Liver (tissue), 9 donors: Measurements from ENCODE around the gene PTAR1. TPM values are rescaled to one million over a fixed set of nuclear protein-coding genes. Genes with fewer than 3 reads are reported as not detected.

Source experiments
- DNase-seq: peaks from one replicate; pipeline ENCODE4 v3.0.0-alpha.2; 2017; ENCODE audit warnings: low spot score
- H3K27ac ChIP-seq, 2 donors: one replicate each; pipeline ENCODE4 v1.7.0; 2013; ENCODE audit warnings: inconsistent platforms in 2 of 2, low read length in 2 of 2, control low read depth in 1 of 2, low read depth in 1 of 2, mild to moderate bottlenecking in 1 of 2
- H3K27me3 ChIP-seq, 4 donors: one replicate each; pipeline versions ENCODE4 v1.6.1 to v1.7.0; 2013; ENCODE audit warnings: low read length in 3 of 4, inconsistent platforms in 1 of 4, mild to moderate bottlenecking in 1 of 4, moderate library complexity in 1 of 4; ENCODE audit not compliant: control insufficient read depth in 4 of 4, insufficient read depth in 4 of 4
- H3K36me3 ChIP-seq, 4 donors: one replicate each; pipeline versions ENCODE4 v1.6.1 to v1.7.0; 2013; ENCODE audit warnings: low read length in 3 of 4, mild to moderate bottlenecking in 3 of 4, low read depth in 1 of 4, moderate library complexity in 1 of 4; ENCODE audit not compliant: control insufficient read depth in 4 of 4, insufficient read depth in 3 of 4
- H3K4me1 ChIP-seq, 4 donors: one replicate each; pipeline versions ENCODE4 v1.6.1 to v1.7.0; 2013; ENCODE audit warnings: low read length in 3 of 4, mild to moderate bottlenecking in 3 of 4, moderate library complexity in 1 of 4; ENCODE audit not compliant: control insufficient read depth in 4 of 4, insufficient read depth in 4 of 4
- H3K4me3 ChIP-seq, 3 donors: one replicate each; pipeline versions ENCODE4 v1.6.1 to v1.7.0; 2013; ENCODE audit warnings: low read length in 3 of 3, control low read depth in 1 of 3, low read depth in 1 of 3, mild to moderate bottlenecking in 1 of 3
- H3K9ac ChIP-seq, 2 donors: one replicate each; pipeline ENCODE4 v1.7.0; 2013; ENCODE audit warnings: low read length in 2 of 2, mild to moderate bottlenecking in 2 of 2, moderate library complexity in 2 of 2, control low read depth in 1 of 2, low read depth in 1 of 2
- H3K9me3 ChIP-seq, 4 donors: one replicate each; pipeline versions ENCODE4 v1.6.1 to v1.7.0; 2013; ENCODE audit warnings: low read length in 3 of 4; ENCODE audit not compliant: control insufficient read depth in 4 of 4
- CTCF ChIP-seq: fragments of 150-350 bp; IDR thresholded peaks from 2 replicates; pipeline ENCODE4 v1.5.1; 2017; ENCODE audit warnings: improper control_type of control experiment, low read depth, low read length; ENCODE audit not compliant: missing input control
- EGR1 ChIP-seq, 2 donors: IDR thresholded peaks; 2 replicates each; pipeline ENCODE4 v1.6.1; 2016 to 2018; ENCODE audit warnings: antibody characterized with exemption in 2 of 2, low read depth in 2 of 2
- FOXA1 ChIP-seq: IDR thresholded peaks from 2 replicates; pipeline ENCODE4 v1.6.1; 2016; ENCODE audit warnings: antibody characterized with exemption
- FOXA2 ChIP-seq: IDR thresholded peaks from 2 replicates; pipeline ENCODE4 v1.6.1; 2016; ENCODE audit warnings: antibody characterized with exemption
- HNF4G ChIP-seq: IDR thresholded peaks from 2 replicates; pipeline ENCODE4 v1.6.1; 2016; ENCODE audit warnings: antibody characterized with exemption
- JUND ChIP-seq, 2 donors: IDR thresholded peaks; 2 replicates each; pipeline ENCODE4 v1.6.1; 2016; ENCODE audit warnings: antibody characterized with exemption in 2 of 2
- MAX ChIP-seq: IDR thresholded peaks from 2 replicates; pipeline ENCODE4 v1.6.1; 2016; ENCODE audit warnings: antibody characterized with exemption
- NR2F2 ChIP-seq: IDR thresholded peaks from 2 replicates; pipeline ENCODE4 v1.6.1; 2016; ENCODE audit warnings: antibody characterized with exemption
- RAD21 ChIP-seq, 2 donors: IDR thresholded peaks; 2 replicates each; pipeline ENCODE4 v1.6.1; 2016; ENCODE audit warnings: antibody characterized with exemption in 2 of 2, mild to moderate bottlenecking in 2 of 2
- RXRA ChIP-seq, 2 donors: IDR thresholded peaks; 2 replicates each; pipeline ENCODE4 v1.6.1; 2017 to 2018; ENCODE audit warnings: antibody characterized with exemption in 2 of 2, mild to moderate bottlenecking in 1 of 2
- SP1 ChIP-seq: IDR thresholded peaks from 2 replicates; pipeline ENCODE4 v1.6.1; 2018; ENCODE audit warnings: antibody characterized with exemption, mild to moderate bottlenecking
- TAF1 ChIP-seq: conservative IDR thresholded peaks from 2 replicates; pipeline ENCODE4 v1.6.1; 2016; ENCODE audit warnings: antibody characterized with exemption, mild to moderate bottlenecking
- ZBTB33 ChIP-seq: IDR thresholded peaks from 2 replicates; pipeline ENCODE4 v1.6.1; 2016; ENCODE audit warnings: antibody characterized with exemption
- WGBS: extraction: QIAGEN DNeasy Blood & Tissue Kit; methylation state at CpG from one replicate; pipeline ENCODE4 v1.1.7; 2013; 5-methylcytosine and 5-hydroxymethylcytosine counted together
- polyA plus RNA-seq, 2 donors: library from polyadenylated mRNA; stranded (reverse) in 1 of 2; unstranded in 1 of 2; fragments of 200-250 nt in 1 of 2; fragments of >200 nt in 1 of 2; fragmentation: Nextera tagmentation in 1 of 2; extraction: Ambion mirVana in 1 of 2; gene quantifications; one replicate each; pipeline versions ENCODE4 v1.2.1 to v1.2.3, GENCODE V29; 2013 to 2015
- total RNA-seq, 2 donors: library from RNA; depleted of rRNA; stranded (reverse); fragments of >200 nt; gene quantifications; one replicate each; pipeline ENCODE4 v1.2.3, GENCODE V29; 2014
- TF ChIP-seq, protein P1 (sequence below): IDR thresholded peaks from 2 replicates; pipeline ENCODE4 v1.6.1; 2016; ENCODE audit warnings: antibody characterized with exemption
- donor health status: healthy.
- donor health status: healthy.
- donor health status: healthy.
- donor health status: healthy.
- donor health status: healthy.

PTAR1 gene
- total and polyA plus RNA-seq, 4 donors = 5.4 to 67.9 (median 28.7) TPM

- TF ChIP-seq TAF1 (no peak), RXRA (IDR thresholded peaks at IDR 0.05) (no peak)
These were observed 81.9 kb downstream of the PTAR1 start (continued) for GRCh38 chr9:69677931-69678330.

- no peaks in the 10 kb centered on the region for H3K27me3 ChIP-seq
- H3K27ac ChIP-seq = no peak overlapping the region
- peaks cover 0 to 19% (median 6%) of the 10 kb centered on the region in 4 donors for H3K4me1 ChIP-seq
- no peak overlapping the region for H3K4me3 ChIP-seq
- no peaks in the 10 kb centered on the region for H3K9me3 ChIP-seq
- 94% methylated on average over 3 of the region's 3 CpGs for WGBS
- TF ChIP-seq RXRA (IDR thresholded peaks at IDR 0.05) (no peak), RAD21 (IDR thresholded peaks at IDR 0.05) (no peak)
- no peak overlapping the region for H3K9ac ChIP-seq
- no peak for DNase-seq
- no peaks in the 10 kb centered on the region for H3K36me3 ChIP-seq
These were observed 84.2 kb downstream of the PTAR1 start for GRCh38 chr9:69675563-69675962.

- no peak overlapping the region for H3K27ac ChIP-seq
- DNase-seq = no peak
These were observed 84.9 kb downstream of the PTAR1 start for GRCh38 chr9:69674716-69675438.

More at GRCh38 chr9:69674716-69675438, 84.9 kb downstream of the PTAR1 start:
- H3K9me3 ChIP-seq = no peaks in the 10 kb centered on the region
- H3K4me1 ChIP-seq = peaks cover 0 to 22% (median 6%) of the 10 kb centered on the region in 4 donors
- no peaks in the 10 kb centered on the region for H3K27me3 ChIP-seq
- H3K9ac ChIP-seq = no peak overlapping the region
- no peaks in the 10 kb centered on the region for H3K36me3 ChIP-seq
- no peak overlapping the region for H3K4me3 ChIP-seq
- WGBS = 79% methylated on average over 3 of the region's 3 CpGs
- TF ChIP-seq RXRA (IDR thresholded peaks at IDR 0.05) (no peak), ZBTB33 (no peak), RAD21 (IDR thresholded peaks at IDR 0.05) (no peak), NR2F2 (no peak), MAX (no peak), EGR1 (IDR thresholded peaks at IDR 0.05; ENCODE audit: low read depth in 2 of 2) (no peak), CTCF (no peak), HNF4G (no peak), SP1 (no peak), FOXA2 (no peak), FOXA1 (no peak), JUND (IDR thresholded peaks at IDR 0.05) (no peak)
- TF ChIP-seq, protein P1, sequence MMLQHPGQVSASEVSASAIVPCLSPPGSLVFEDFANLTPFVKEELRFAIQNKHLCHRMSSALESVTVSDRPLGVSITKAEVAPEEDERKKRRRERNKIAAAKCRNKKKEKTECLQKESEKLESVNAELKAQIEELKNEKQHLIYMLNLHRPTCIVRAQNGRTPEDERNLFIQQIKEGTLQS = no peak
